Measurements from ENCODE around the gene ANKMY2.

GRCh38 chr7:16670731-16671344, 25.3 kb upstream of the ANKMY2 start:
- TF ChIP-seq CTCF (IDR thresholded peaks at IDR 0.05; ENCODE audit: low read length) (no peak), EZH2 (IDR thresholded peaks at IDR 0.05; ENCODE audit: borderline replicate concordance, low read length) (no peak)

Measured in OCI-LY1 (cell line).